Pancreas (tissue), 10 donors: ENCODE measurements around the gene HEG1. TPM values are rescaled to one million over a fixed set of nuclear protein-coding genes. Genes with fewer than 3 reads are reported as not detected.

ENCODE experiments used
- ATAC-seq, 4 donors: fragments of 200-7000 bp; cut with Tn5 transposase; one replicate each; pipeline versions ENCODE4 v1.8.0 to v1.9.1; 2020; ENCODE audit warnings: mild to moderate bottlenecking in 4 of 4, moderate library complexity in 4 of 4
- DNase-seq, 6 donors: peaks; one replicate each; pipeline ENCODE4 v3.0.0-alpha.2; 2020
- FAIRE-seq: peaks from 2 replicates; lab custom pipeline; 2012; peaks lifted over from hg19 to GRCh38; lab: Jason Lieb, UNC
- H3K27ac ChIP-seq, 4 donors: fragments of 200-600 bp; sonication (generic); 1 replicate in 3 of 4; 2 replicates in 1 of 4; pipeline versions ENCODE4 v1.5.0 to v1.8.0; 2020
- H3K27me3 ChIP-seq, 4 donors: fragments of 200-600 bp; one replicate each; pipeline ENCODE4 v1.8.0; 2021
- H3K36me3 ChIP-seq, 3 donors: fragments of 200-600 bp; sonication (generic) in 1 of 3; one replicate each; pipeline versions ENCODE4 v1.5.0 to v1.8.0; 2020 to 2021
- H3K4me1 ChIP-seq, 3 donors: fragments of 200-600 bp; one replicate each; pipeline ENCODE4 v1.8.0; 2021
- H3K4me3 ChIP-seq, 4 donors: fragments of 200-600 bp; sonication (generic) in 2 of 4; one replicate each; pipeline versions ENCODE4 v1.5.0 to v1.8.0; 2020 to 2021
- H3K9me3 ChIP-seq, 4 donors: fragments of 200-600 bp; one replicate each; pipeline ENCODE4 v1.8.0; 2021
- CTCF ChIP-seq, 4 donors: fragments of 200-600 bp; sonication (generic) in 3 of 4; IDR thresholded peaks; one replicate each; pipeline versions ENCODE4 v1.5.0 to v1.8.0; 2021; ENCODE audit warnings: antibody characterized with exemption in 4 of 4
- WGBS, 2 donors: extraction: QIAGEN DNeasy Blood & Tissue Kit; methylation state at CpG; one replicate each; pipeline ENCODE4 v1.1.7; 2013; 5-methylcytosine and 5-hydroxymethylcytosine counted together
- intact Hi-C, 3 donors: fragments of 100-400 bp; cut with DNase I; formaldehyde crosslinking; loops; one replicate each; pipeline versions ENCODE4 v1.11.1 to v1.14.2; 2022
- polyA plus RNA-seq, 2 donors: library from polyadenylated mRNA; stranded (reverse); fragments of 200-250 nt; gene quantifications; one replicate each; pipeline ENCODE4 v1.2.3, GENCODE V29; 2013
- total RNA-seq, 6 donors: library from RNA; stranded (reverse); fragmentation: NEBNext Ultra II Directional in 4 of 6; extraction: Animal tissue kit (Norgen Biotek cat#: 25700) in 4 of 6; gene quantifications; one replicate each; pipeline versions ENCODE4 v1.2.1 to v1.2.4, GENCODE V29; 2021 to 2023
- donor health status: healthy with polysubstance abuse.
- donor health status: DM: no; HTN: no; CAD: no; lungs with moderate emphysema.
- donor health status: DM: no; HTN: no; CAD: no.
- donor health status: control.
- donor health status: control.
- donor health status: Bipolar disorder and iron deficiency.
- donor health status: DM: yes; HTN: yes; CAD: no.
- donor health status: DM: no; HTN: no; CAD: no.
- donor health status: DM: no; HTN: no; CAD: no.
- donor health status: DM: yes; HTN: yes; CAD: no.

Gene HEG1
- total and polyA plus RNA-seq, 8 donors = 9.6 to 36.6 (median 20.9) TPM

GRCh38 chr3:125033616-125034015 lies 22.2 kb downstream of the HEG1 start:
- FAIRE-seq = no peak
- Histone ChIP-seq H3K4me3 (no peak overlapping the region), H3K36me3 (no peaks in the 10 kb centered on the region), H3K9me3 (no peaks in the 10 kb centered on the region), H3K27ac (peak overlapping the region in 1 of 4 donors; percentile 35), H3K27me3 (no peaks in the 10 kb centered on the region), H3K4me1 (peaks cover 0 to 13% (median 5%) of the 10 kb centered on the region in 3 donors)
- intact Hi-C loops = no loop called here
- no peak for DNase-seq
- WGBS, 2 donors = 93 to 97% methylated on average over 14 of the region's 14 CpGs
- TF ChIP-seq CTCF (IDR thresholded peaks at IDR 0.05) = no peak
- no peak for ATAC-seq

- FAIRE-seq (no peak), ATAC-seq (peak; percentile 72 to 89 (median 82)), DNase-seq (peak in 2 of 6 donors; percentile 43 to 64)
- Histone ChIP-seq H3K27me3 (no peaks in the 10 kb centered on the region), H3K9me3 (no peaks in the 10 kb centered on the region), H3K27ac (peak overlapping the region in 1 of 4 donors; percentile 35), H3K36me3 (no peaks in the 10 kb centered on the region), H3K4me1 (peaks cover 0 to 13% (median 5%) of the 10 kb centered on the region in 3 donors), H3K4me3 (no peak overlapping the region)
- no peak for TF ChIP-seq CTCF (IDR thresholded peaks at IDR 0.05)
- 26 to 33% methylated on average over 5 of the region's 5 CpGs for WGBS, 2 donors
- intact Hi-C loops = no loop called here
Measured at GRCh38 chr3:125033135-125033534, 22.7 kb downstream of the HEG1 start.

GRCh38 chr3:125032683-125033082 lies 23.1 kb downstream of the HEG1 start:
- ATAC-seq (peak in 3 of 4 donors; percentile 11 to 28 (median 20)), DNase-seq (no peak), FAIRE-seq (no peak)
- Histone ChIP-seq H3K9me3 (no peaks in the 10 kb centered on the region), H3K27me3 (no peaks in the 10 kb centered on the region), H3K27ac (peak overlapping the region in 1 of 4 donors; percentile 35), H3K4me3 (no peak overlapping the region), H3K36me3 (no peaks in the 10 kb centered on the region), H3K4me1 (peaks cover 0 to 13% (median 5%) of the 10 kb centered on the region in 3 donors)
- intact Hi-C loops = no loop called here
- WGBS, 2 donors = 78% methylated on average over 3 of the region's 3 CpGs
- TF ChIP-seq CTCF (IDR thresholded peaks at IDR 0.05) = no peak

GRCh38 chr3:125032100-125032643 lies 23.6 kb downstream of the HEG1 start:
- H3K9me3 ChIP-seq = no peaks in the 10 kb centered on the region
- H3K27ac ChIP-seq = no peak overlapping the region
- peaks cover 0 to under 1% (median 0%) of the 10 kb centered on the region in 3 donors for H3K36me3 ChIP-seq
- ATAC-seq = peak in 3 of 4 donors; percentile 35 to 40 (median 36)
- intact Hi-C loops = no loop called here
- H3K27me3 ChIP-seq = no peaks in the 10 kb centered on the region
- H3K4me1 ChIP-seq = peaks cover 0 to 13% (median 5%) of the 10 kb centered on the region in 3 donors
- 75 to 80% methylated on average over 5 of the region's 5 CpGs for WGBS, 2 donors
- FAIRE-seq = no peak
- no peak for DNase-seq
- no peak overlapping the region for H3K4me3 ChIP-seq
- TF ChIP-seq CTCF (IDR thresholded peaks at IDR 0.05) = no peak

- no peak for DNase-seq
- FAIRE-seq = no peak
- 86 to 96% methylated on average over 4 of the region's 4 CpGs for WGBS, 2 donors
- Histone ChIP-seq H3K4me3 (no peak overlapping the region), H3K4me1 (peaks cover 0 to 13% (median 5%) of the 10 kb centered on the region in 3 donors), H3K36me3 (peaks cover 0 to 7% (median 3%) of the 10 kb centered on the region in 3 donors), H3K27ac (no peak overlapping the region), H3K9me3 (no peaks in the 10 kb centered on the region), H3K27me3 (no peaks in the 10 kb centered on the region)
- no peak for TF ChIP-seq CTCF (IDR thresholded peaks at IDR 0.05)
- intact Hi-C loops = no loop called here
- no peak for ATAC-seq
Measured at GRCh38 chr3:125031544-125031943, 24.3 kb downstream of the HEG1 start.
